ENCODE data around the gene ASXL3.

DNA sequence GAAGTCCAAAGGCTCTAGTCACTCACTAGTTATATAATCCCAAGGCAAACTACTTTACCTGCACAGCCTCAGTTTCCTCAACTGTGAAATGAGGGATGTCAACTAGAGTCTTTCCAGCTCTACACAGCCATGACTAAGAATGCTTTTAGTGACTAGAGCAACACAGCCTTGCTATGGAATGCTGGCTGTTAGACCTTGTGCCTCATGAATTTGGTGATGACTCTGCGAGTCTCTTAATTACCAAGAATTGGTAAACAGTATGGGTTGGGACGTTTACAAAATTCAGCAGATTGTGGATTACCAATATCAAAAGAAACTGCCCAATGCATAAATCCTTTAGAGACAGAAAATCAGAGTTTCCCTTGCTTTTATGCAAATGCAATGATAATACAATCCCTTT lies 163.7 kb downstream of the ASXL3 start:
- TF ChIP-seq POLR2A (IDR thresholded peaks at IDR 0.05): no peak
- TF ChIP-seq, protein P1, sequence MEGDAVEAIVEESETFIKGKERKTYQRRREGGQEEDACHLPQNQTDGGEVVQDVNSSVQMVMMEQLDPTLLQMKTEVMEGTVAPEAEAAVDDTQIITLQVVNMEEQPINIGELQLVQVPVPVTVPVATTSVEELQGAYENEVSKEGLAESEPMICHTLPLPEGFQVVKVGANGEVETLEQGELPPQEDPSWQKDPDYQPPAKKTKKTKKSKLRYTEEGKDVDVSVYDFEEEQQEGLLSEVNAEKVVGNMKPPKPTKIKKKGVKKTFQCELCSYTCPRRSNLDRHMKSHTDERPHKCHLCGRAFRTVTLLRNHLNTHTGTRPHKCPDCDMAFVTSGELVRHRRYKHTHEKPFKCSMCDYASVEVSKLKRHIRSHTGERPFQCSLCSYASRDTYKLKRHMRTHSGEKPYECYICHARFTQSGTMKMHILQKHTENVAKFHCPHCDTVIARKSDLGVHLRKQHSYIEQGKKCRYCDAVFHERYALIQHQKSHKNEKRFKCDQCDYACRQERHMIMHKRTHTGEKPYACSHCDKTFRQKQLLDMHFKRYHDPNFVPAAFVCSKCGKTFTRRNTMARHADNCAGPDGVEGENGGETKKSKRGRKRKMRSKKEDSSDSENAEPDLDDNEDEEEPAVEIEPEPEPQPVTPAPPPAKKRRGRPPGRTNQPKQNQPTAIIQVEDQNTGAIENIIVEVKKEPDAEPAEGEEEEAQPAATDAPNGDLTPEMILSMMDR (IDR thresholded peaks at IDR 0.05): no peak
